ENCODE results near the gene HIGD2B.
"Not testable (repeated sequence)": the region's sequence is repeated elsewhere in the genome, so short reads cannot be mapped to it uniquely, and the experiment has no call there.

The HIGD2B gene

GRCh38 chr15:72676838-72677237 lies 9.1 kb downstream of the HIGD2B start:
- no peak for DNase-seq (ENCODE audit: low read depth, low spot score)

- no peak for DNase-seq (ENCODE audit: low read depth, low spot score)
Measured at GRCh38 chr15:72671525-72671924, 14.5 kb downstream of the HIGD2B start.

- peak; percentile 47 for DNase-seq (ENCODE audit: low read depth, low spot score)
Measured at GRCh38 chr15:72670656-72671352, 15.2 kb downstream of the HIGD2B start.

- DNase-seq (ENCODE audit: low read depth, low spot score), result not testable (repeated sequence)
Measured at GRCh38 chr15:72669803-72670202, 16.2 kb downstream of the HIGD2B start.

- not testable (repeated sequence) for DNase-seq (ENCODE audit: low read depth, low spot score)
Measured at GRCh38 chr15:72665706-72666105, 20.3 kb downstream of the HIGD2B start.

GRCh38 chr15:72663931-72664330 lies 22.1 kb downstream of the HIGD2B start:
- DNase-seq (ENCODE audit: low read depth, low spot score), result not testable (repeated sequence)

GRCh38 chr15:72661081-72661480 lies 24.9 kb downstream of the HIGD2B start:
- not testable (repeated sequence) for DNase-seq (ENCODE audit: low read depth, low spot score)

GRCh38 chr15:72656014-72656413 lies 30.0 kb downstream of the HIGD2B start:
- DNase-seq (ENCODE audit: low read depth, low spot score), result not testable (repeated sequence)

- DNase-seq (ENCODE audit: low read depth, low spot score), result not testable (repeated sequence)
Measured at GRCh38 chr15:72654397-72654796, 31.6 kb downstream of the HIGD2B start, which contains the start of gene GOLGA6B. GOLGA6B (plus strand) TSS chr15:72654697; CDS start chr15:72654738, 41 bp downstream.

- not testable (repeated sequence) for DNase-seq (ENCODE audit: low read depth, low spot score)
Measured at GRCh38 chr15:72648631-72649253, 37.2 kb downstream of the HIGD2B start.

- DNase-seq (ENCODE audit: low read depth, low spot score), result not testable (repeated sequence)
Measured at GRCh38 chr15:72642271-72642670, 43.7 kb downstream of the HIGD2B start.

- DNase-seq (ENCODE audit: low read depth, low spot score), result not testable (repeated sequence)
Measured at GRCh38 chr15:72639759-72640483, 46.1 kb downstream of the HIGD2B start.

GRCh38 chr15:72636519-72637282 lies 49.3 kb downstream of the HIGD2B start:
- DNase-seq (ENCODE audit: low read depth, low spot score), result peak; percentile 11

GRCh38 chr15:72629068-72629570 lies 56.9 kb downstream of the HIGD2B start:
- not testable (repeated sequence) for DNase-seq (ENCODE audit: low read depth, low spot score)

- not testable (repeated sequence) for DNase-seq (ENCODE audit: low read depth, low spot score)
Measured at GRCh38 chr15:72628249-72629067, 57.5 kb downstream of the HIGD2B start.

- DNase-seq (ENCODE audit: low read depth, low spot score), result not testable (repeated sequence)
Measured at GRCh38 chr15:72626153-72626552, 59.8 kb downstream of the HIGD2B start.

Data from activated naive CD8-positive, alpha-beta T cell treated with anti-CD3 and anti-CD28 coated beads, Interleukin-2, amount 50 U/mL, for 16 hours (primary cell).